ENCODE data around the gene AAK1. TPM values are rescaled to one million over a fixed set of nuclear protein-coding genes. Genes with fewer than 3 reads are reported as not detected.
"Not testable (repeated sequence)": the region's sequence is repeated elsewhere in the genome, so short reads cannot be mapped to it uniquely, and the experiment has no call there.

The AAK1 gene
- total and polyA plus RNA-seq, 7 donors, result 7.8 to 95.2 (median 52.5) TPM

DNA sequence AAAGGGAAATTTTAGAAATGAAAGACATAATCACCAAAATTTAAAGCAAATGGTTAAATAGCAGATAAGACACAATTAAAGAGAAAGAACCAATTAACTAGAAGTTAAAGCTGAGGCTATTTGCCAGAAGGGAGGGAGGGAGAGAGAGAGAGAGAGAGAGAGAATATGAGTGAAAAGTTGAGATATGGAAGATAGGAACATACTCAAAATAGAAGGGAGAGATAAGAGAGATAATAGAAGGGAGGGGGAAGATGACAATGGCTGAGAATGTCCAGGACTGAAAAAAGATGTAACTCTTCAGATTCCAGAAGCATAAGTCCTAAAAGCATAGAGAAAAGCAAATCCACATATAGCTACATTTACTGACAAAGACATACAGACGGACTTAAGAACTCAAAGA lies 17.1 kb upstream of the AAK1 start:
- Histone ChIP-seq H3K27me3 (ENCODE audit: insufficient read depth in 3 of 3, low read length in 2 of 3) (no peaks in the 10 kb centered on the region), H3K9me3 (no peaks in the 10 kb centered on the region), H3K4me3 (no peak overlapping the region), H3K4me1 (no peaks in the 10 kb centered on the region), H3K27ac (no peak overlapping the region), H3K36me3 (ENCODE audit: insufficient read depth in 1 of 2, low read depth in 1 of 2) (peaks cover 0 to 2% of the 10 kb centered on the region in 2 donors)
- TF ChIP-seq, protein P1, sequence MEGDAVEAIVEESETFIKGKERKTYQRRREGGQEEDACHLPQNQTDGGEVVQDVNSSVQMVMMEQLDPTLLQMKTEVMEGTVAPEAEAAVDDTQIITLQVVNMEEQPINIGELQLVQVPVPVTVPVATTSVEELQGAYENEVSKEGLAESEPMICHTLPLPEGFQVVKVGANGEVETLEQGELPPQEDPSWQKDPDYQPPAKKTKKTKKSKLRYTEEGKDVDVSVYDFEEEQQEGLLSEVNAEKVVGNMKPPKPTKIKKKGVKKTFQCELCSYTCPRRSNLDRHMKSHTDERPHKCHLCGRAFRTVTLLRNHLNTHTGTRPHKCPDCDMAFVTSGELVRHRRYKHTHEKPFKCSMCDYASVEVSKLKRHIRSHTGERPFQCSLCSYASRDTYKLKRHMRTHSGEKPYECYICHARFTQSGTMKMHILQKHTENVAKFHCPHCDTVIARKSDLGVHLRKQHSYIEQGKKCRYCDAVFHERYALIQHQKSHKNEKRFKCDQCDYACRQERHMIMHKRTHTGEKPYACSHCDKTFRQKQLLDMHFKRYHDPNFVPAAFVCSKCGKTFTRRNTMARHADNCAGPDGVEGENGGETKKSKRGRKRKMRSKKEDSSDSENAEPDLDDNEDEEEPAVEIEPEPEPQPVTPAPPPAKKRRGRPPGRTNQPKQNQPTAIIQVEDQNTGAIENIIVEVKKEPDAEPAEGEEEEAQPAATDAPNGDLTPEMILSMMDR (IDR thresholded peaks at IDR 0.05), result no peak
- intact Hi-C loops (cut with DNase I), result no loop called here
- DNase-seq (no peak), ATAC-seq (no peak)
- WGBS, 3 donors, result 81 to 97% (median 88%) methylated on average over 1 of the region's 1 CpG

DNA sequence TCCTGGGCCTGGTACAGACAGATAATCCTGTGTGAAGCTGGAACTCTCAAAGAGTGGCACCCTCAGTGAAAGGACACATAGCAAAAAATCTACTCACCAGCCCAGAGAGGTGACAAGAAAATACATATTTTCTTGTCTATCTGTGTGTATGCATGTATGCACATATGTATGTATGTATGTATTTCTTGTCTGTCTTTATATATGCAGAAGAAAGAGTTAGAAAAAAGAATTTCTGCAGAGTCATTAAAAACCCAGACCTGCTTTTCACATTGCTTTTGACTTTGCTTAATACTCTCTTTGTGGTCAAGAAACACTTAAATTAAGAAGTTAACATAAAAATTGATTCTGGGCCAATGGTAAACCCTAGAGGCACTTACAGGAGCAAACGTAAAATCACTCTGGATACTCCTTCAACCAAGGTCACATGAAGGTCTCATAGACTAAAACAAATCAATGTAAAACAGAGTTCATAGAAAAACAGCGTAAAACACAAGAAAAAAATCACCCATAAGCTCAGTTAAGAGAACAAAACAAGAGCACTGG lies 16.5 kb upstream of the AAK1 start:
- no peak for ATAC-seq
- TF ChIP-seq, protein P1 (IDR thresholded peaks at IDR 0.05), result no peak
- H3K9me3 ChIP-seq, result no peaks in the 10 kb centered on the region
- no peaks in the 10 kb centered on the region for H3K27me3 ChIP-seq (ENCODE audit: insufficient read depth in 3 of 3, low read length in 2 of 3)
- H3K27ac ChIP-seq, result no peak overlapping the region
- H3K4me3 ChIP-seq, result no peak overlapping the region
- H3K4me1 ChIP-seq, result no peaks in the 10 kb centered on the region
- intact Hi-C loops (cut with DNase I), result no loop called here
- peaks cover 0 to 9% of the 10 kb centered on the region in 2 donors for H3K36me3 ChIP-seq (ENCODE audit: insufficient read depth in 1 of 2, low read depth in 1 of 2)
- no peak for DNase-seq
- 69 to 83% (median 74%) methylated on average over 2 of the region's 2 CpGs for WGBS, 3 donors

DNA sequence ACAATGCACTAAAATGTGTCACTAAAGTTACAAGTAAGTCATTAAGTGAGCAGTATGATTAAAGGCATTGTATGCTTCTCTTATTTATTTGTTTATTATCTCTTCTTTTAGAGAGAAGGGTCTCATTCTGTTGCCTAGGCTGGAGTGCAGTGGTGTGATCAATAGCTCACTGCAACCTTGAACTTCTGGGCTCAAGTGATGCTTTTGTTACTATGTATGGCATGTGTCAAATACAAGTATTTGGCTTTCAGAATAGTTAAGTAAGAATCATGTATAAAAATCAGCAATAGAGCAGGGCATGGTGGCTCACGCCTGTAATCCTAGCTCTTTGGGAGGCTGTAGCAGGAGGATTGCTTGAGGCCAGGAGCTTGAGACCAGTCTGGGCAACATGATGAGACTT lies 15.8 kb upstream of the AAK1 start:
- ATAC-seq (no peak), DNase-seq (no peak)
- 96 to 99% (median 96%) methylated on average over 1 of the region's 1 CpG for WGBS, 3 donors
- Histone ChIP-seq H3K4me3 (no peak overlapping the region), H3K27me3 (ENCODE audit: insufficient read depth in 3 of 3, low read length in 2 of 3) (no peaks in the 10 kb centered on the region), H3K4me1 (no peaks in the 10 kb centered on the region), H3K27ac (no peak overlapping the region), H3K9me3 (no peaks in the 10 kb centered on the region), H3K36me3 (ENCODE audit: insufficient read depth in 1 of 2, low read depth in 1 of 2) (peaks cover 0 to 15% of the 10 kb centered on the region in 2 donors)
- TF ChIP-seq, protein P1 (IDR thresholded peaks at IDR 0.05), result no peak
- intact Hi-C loops (cut with DNase I), result no loop called here

DNA sequence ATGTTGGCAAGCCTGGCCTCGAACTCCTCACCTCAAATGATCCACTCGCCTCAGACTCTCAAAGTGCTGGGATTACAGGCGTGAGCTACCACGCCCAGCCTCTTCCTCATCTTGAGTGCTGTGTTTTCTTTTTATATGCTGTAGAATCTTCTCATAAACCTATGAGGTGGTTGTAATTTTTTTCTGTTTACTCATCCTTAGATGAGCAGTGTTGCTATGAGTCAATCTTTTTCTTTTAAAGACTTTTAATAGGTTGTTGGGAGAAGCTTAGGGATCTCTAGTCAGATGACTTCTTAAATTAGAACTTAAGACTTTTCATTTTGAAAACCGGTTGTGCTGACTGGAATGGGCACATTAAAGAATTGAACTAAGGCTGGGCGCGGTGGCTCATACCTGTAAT lies 8.7 kb upstream of the AAK1 start:
- Histone ChIP-seq H3K27ac (no peak overlapping the region), H3K36me3 (ENCODE audit: insufficient read depth in 1 of 2, low read depth in 1 of 2) (peaks cover 0 to 28% of the 10 kb centered on the region in 2 donors), H3K9me3 (no peaks in the 10 kb centered on the region), H3K27me3 (ENCODE audit: insufficient read depth in 3 of 3, low read length in 2 of 3) (no peaks in the 10 kb centered on the region), H3K4me3 (no peak overlapping the region), H3K4me1 (no peaks in the 10 kb centered on the region)
- TF ChIP-seq, protein P1 (IDR thresholded peaks at IDR 0.05), result no peak
- intact Hi-C loops (cut with DNase I), result no loop called here
- 93 to 96% (median 96%) methylated on average over 7 of the region's 7 CpGs for WGBS, 3 donors
- DNase-seq, result no peak
- ATAC-seq, result no peak

DNA sequence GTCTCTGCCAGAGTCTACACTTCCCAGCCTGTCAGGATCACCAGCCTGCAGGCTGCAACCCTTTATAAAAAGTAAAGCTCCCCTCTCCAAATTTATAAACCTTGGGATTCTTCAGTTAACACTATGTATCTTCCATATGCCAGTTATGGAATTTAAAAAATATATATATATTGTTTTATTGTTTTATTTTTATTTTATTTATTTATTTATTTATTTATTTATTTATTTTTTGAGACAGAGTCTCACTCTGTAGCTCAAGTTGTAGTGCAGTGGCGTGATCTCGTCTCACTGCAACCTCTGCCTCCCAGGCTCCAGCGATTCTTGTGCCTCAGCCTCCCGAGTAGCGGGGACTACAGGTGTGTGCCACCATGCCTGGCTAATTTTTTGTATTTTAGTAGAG lies 3.7 kb upstream of the AAK1 start:
- peaks cover 18% of the 10 kb centered on the region for H3K4me1 ChIP-seq
- H3K27me3 ChIP-seq (ENCODE audit: insufficient read depth in 3 of 3, low read length in 2 of 3); H3K9me3 ChIP-seq; DNase-seq; ATAC-seq; H3K4me3 ChIP-seq; H3K36me3 ChIP-seq (ENCODE audit: insufficient read depth in 1 of 2, low read depth in 1 of 2); intact Hi-C loops (cut with DNase I); H3K27ac ChIP-seq: not testable (repeated sequence)
- WGBS, 3 donors, result 98 to 99% (median 98%) methylated on average over 5 of the region's 5 CpGs

Data from psoas muscle (tissue), 8 donors.